Thoracic aorta (tissue), 2 donors: ENCODE data around the gene SLC4A1AP. TPM values are rescaled to one million over a fixed set of nuclear protein-coding genes. Genes with fewer than 3 reads are reported as not detected.

Experiments
- ATAC-seq: fragments of 150-250 bp; one replicate; pipeline ENCODE4 v1.8.0; 2017; ENCODE audit warnings: low read depth; ENCODE audit not compliant: insufficient number of reproducible peaks, low FRiP score
- DNase-seq: peaks from one replicate; pipeline ENCODE4 v3.0.0-alpha.2; 2020; ENCODE audit warnings: low spot score
- H3K27ac ChIP-seq, 2 donors: fragments of 200-600 bp; sonication (generic); 1 replicate in 1 of 2; 2 replicates in 1 of 2; pipeline ENCODE4 v1.5.1; 2016; ENCODE audit warnings: mild to moderate bottlenecking in 2 of 2, moderate library complexity in 2 of 2
- H3K27me3 ChIP-seq: fragments of 200-600 bp; sonication (generic); replicated peaks from 2 replicates; pipeline ENCODE4 v1.6.0; 2016; ENCODE audit warnings: mild to moderate bottlenecking; ENCODE audit not compliant: insufficient read depth
- H3K36me3 ChIP-seq: fragments of 200-600 bp; sonication (generic); one replicate; pipeline ENCODE4 v1.5.1; 2016
- H3K4me1 ChIP-seq, 2 donors: fragments of 200-600 bp; sonication (generic); 1 replicate in 1 of 2; 2 replicates in 1 of 2; pipeline versions ENCODE4 v1.5.1 to v1.6.0; 2016; ENCODE audit warnings: low read depth in 2 of 2, mild to moderate bottlenecking in 1 of 2; ENCODE audit not compliant: control insufficient read depth in 1 of 2
- H3K4me3 ChIP-seq: fragments of 200-600 bp; sonication (generic); 2 replicates; pipeline ENCODE4 v1.5.1; 2016; ENCODE audit warnings: mild to moderate bottlenecking
- H3K9me3 ChIP-seq: fragments of 200-600 bp; sonication (generic); 2 replicates; pipeline ENCODE4 v1.5.1; 2016
- total RNA-seq, 2 donors: library from RNA; depleted of rRNA; stranded (reverse); fragments of >200 nt; gene quantifications; one replicate each; pipeline versions ENCODE4 v1.1.0 to v1.2.3, GENCODE V29; 2016
- TF ChIP-seq, protein P1 (sequence below): fragments of 200-600 bp; sonication (generic); IDR thresholded peaks from one replicate; pipeline ENCODE4 v1.5.1; 2019; ENCODE audit warnings: antibody characterized with exemption

SLC4A1AP gene
- total RNA-seq, 2 donors from 2014 or later: 19.8 to 23.7 TPM

GRCh38 chr2:27715318-27716210 lies 51.9 kb downstream of the SLC4A1AP start:
- ATAC-seq: peak; percentile 69
- H3K4me3 ChIP-seq: peak overlapping the region; percentile 67
- TF ChIP-seq, protein P1, sequence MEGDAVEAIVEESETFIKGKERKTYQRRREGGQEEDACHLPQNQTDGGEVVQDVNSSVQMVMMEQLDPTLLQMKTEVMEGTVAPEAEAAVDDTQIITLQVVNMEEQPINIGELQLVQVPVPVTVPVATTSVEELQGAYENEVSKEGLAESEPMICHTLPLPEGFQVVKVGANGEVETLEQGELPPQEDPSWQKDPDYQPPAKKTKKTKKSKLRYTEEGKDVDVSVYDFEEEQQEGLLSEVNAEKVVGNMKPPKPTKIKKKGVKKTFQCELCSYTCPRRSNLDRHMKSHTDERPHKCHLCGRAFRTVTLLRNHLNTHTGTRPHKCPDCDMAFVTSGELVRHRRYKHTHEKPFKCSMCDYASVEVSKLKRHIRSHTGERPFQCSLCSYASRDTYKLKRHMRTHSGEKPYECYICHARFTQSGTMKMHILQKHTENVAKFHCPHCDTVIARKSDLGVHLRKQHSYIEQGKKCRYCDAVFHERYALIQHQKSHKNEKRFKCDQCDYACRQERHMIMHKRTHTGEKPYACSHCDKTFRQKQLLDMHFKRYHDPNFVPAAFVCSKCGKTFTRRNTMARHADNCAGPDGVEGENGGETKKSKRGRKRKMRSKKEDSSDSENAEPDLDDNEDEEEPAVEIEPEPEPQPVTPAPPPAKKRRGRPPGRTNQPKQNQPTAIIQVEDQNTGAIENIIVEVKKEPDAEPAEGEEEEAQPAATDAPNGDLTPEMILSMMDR: no peak
- H3K4me1 ChIP-seq: peaks cover 29 to 72% of the 10 kb centered on the region in 2 donors
- DNase-seq: no peak
- no peaks in the 10 kb centered on the region for H3K36me3 ChIP-seq
- H3K9me3 ChIP-seq: no peaks in the 10 kb centered on the region
- peak overlapping the region; percentile 98 to 99 for H3K27ac ChIP-seq
- no peaks in the 10 kb centered on the region for H3K27me3 ChIP-seq

- Histone ChIP-seq H3K9me3 (no peaks in the 10 kb centered on the region), H3K27ac (peak overlapping the region; percentile 98 to 99), H3K4me1 (peaks cover 34 to 73% of the 10 kb centered on the region in 2 donors), H3K4me3 (peak overlapping the region; percentile 38), H3K36me3 (no peaks in the 10 kb centered on the region), H3K27me3 (no peaks in the 10 kb centered on the region)
- TF ChIP-seq, protein P1: no peak
- DNase-seq (no peak), ATAC-seq (no peak)
Observed at GRCh38 chr2:27716301-27717069, 52.8 kb downstream of the SLC4A1AP start.

- DNase-seq: no peak
- peaks cover 36 to 73% of the 10 kb centered on the region in 2 donors for H3K4me1 ChIP-seq
- H3K36me3 ChIP-seq: no peaks in the 10 kb centered on the region
- H3K27ac ChIP-seq: peak overlapping the region; percentile 98 to 99
- H3K9me3 ChIP-seq: no peaks in the 10 kb centered on the region
- ATAC-seq: no peak
- H3K4me3 ChIP-seq: peak overlapping the region; percentile 38
- TF ChIP-seq, protein P1: no peak
- H3K27me3 ChIP-seq: no peaks in the 10 kb centered on the region
Observed at GRCh38 chr2:27717070-27717795, 53.5 kb downstream of the SLC4A1AP start.

DNA sequence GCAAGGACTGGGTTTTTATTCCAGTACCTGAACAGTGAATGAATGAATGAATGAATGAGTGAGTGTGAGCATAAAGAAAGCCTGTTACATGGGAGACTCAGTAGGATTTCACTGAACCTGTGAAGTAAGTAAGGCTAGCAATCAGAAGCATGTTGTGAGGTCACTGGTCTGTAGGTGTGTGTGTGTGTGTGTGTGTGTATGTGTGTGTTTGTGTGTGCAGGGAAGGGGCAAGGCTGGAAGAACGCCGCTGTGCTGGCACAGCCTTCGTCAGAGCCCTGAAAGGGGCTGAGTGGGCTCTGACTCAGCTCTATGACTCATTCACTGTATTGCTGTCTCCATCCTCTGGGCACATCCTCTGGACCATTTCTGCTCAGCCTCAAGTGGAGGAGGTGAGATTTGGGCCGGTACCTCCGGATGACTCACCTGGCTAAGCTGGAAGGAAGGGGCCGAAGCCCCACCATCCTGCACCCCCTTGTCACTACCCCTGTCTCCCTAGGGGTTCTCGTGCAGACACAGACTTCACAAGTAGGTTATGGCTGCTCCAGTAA lies 56.4 kb downstream of the SLC4A1AP start:
- no peak overlapping the region for H3K4me3 ChIP-seq
- H3K27ac ChIP-seq: peak overlapping the region; percentile 92 to 98
- peaks cover 39 to 78% of the 10 kb centered on the region in 2 donors for H3K4me1 ChIP-seq
- peak; percentile 80 for DNase-seq
- H3K9me3 ChIP-seq: no peaks in the 10 kb centered on the region
- TF ChIP-seq, protein P1: no peak
- peak; percentile 81 for ATAC-seq
- no peaks in the 10 kb centered on the region for H3K36me3 ChIP-seq
- H3K27me3 ChIP-seq: no peaks in the 10 kb centered on the region
